ENCODE data around the gene C1QTNF4.

C1QTNF4 gene

GRCh38 chr11:47626234-47626633 lies 32.0 kb upstream of the C1QTNF4 start:
- no peak overlapping the region for H3K4me3 ChIP-seq (ENCODE audit: low read depth, low read length)
- no peak for DNase-seq (ENCODE audit: low read depth)
- no peak for TF ChIP-seq CTCF (IDR thresholded peaks at IDR 0.05; ENCODE audit: low read depth, low read length, missing control alignments)
- in situ Hi-C loops (cut with HindIII; ENCODE audit: low sequenced_read_pairs): no loop called here

GRCh38 chr11:47620836-47621378 lies 26.7 kb upstream of the C1QTNF4 start:
- TF ChIP-seq CTCF (IDR thresholded peaks at IDR 0.05; ENCODE audit: low read depth, low read length, missing control alignments): no peak
- in situ Hi-C loops (cut with HindIII; ENCODE audit: low sequenced_read_pairs): no loop called here

GRCh38 chr11:47617417-47617809 lies 23.2 kb upstream of the C1QTNF4 start:
- peak; percentile 64 for DNase-seq (ENCODE audit: low read depth)
- in situ Hi-C loops (cut with HindIII; ENCODE audit: low sequenced_read_pairs): no loop called here
- no peak overlapping the region for H3K4me3 ChIP-seq (ENCODE audit: low read depth, low read length)
- TF ChIP-seq CTCF (IDR thresholded peaks at IDR 0.05; ENCODE audit: low read depth, low read length, missing control alignments): no peak

More at GRCh38 chr11:47620836-47621378, 26.7 kb upstream of the C1QTNF4 start:
- no peak for DNase-seq (ENCODE audit: low read depth)
- H3K4me3 ChIP-seq (ENCODE audit: low read depth, low read length): no peak overlapping the region

- peak; percentile 98 for TF ChIP-seq CTCF (IDR thresholded peaks at IDR 0.05; ENCODE audit: low read depth, low read length, missing control alignments)
- H3K4me3 ChIP-seq (ENCODE audit: low read depth, low read length): no peak overlapping the region
- DNase-seq (ENCODE audit: low read depth): peak; percentile 72
- in situ Hi-C loops (cut with HindIII; ENCODE audit: low sequenced_read_pairs): no loop called here
Measured at GRCh38 chr11:47616726-47617416, 22.7 kb upstream of the C1QTNF4 start.

- no peak for TF ChIP-seq CTCF (IDR thresholded peaks at IDR 0.05; ENCODE audit: low read depth, low read length, missing control alignments)
- no peak for DNase-seq (ENCODE audit: low read depth)
- H3K4me3 ChIP-seq (ENCODE audit: low read depth, low read length): no peak overlapping the region
- in situ Hi-C loops (cut with HindIII; ENCODE audit: low sequenced_read_pairs): no loop called here
Measured at GRCh38 chr11:47615249-47615648, 21.0 kb upstream of the C1QTNF4 start.

GRCh38 chr11:47611348-47611794 lies 17.2 kb upstream of the C1QTNF4 start:
- TF ChIP-seq CTCF (IDR thresholded peaks at IDR 0.05; ENCODE audit: low read depth, low read length, missing control alignments): no peak
- H3K4me3 ChIP-seq (ENCODE audit: low read depth, low read length): no peak overlapping the region
- no peak for DNase-seq (ENCODE audit: low read depth)
- in situ Hi-C loops (cut with HindIII; ENCODE audit: low sequenced_read_pairs): loop anchor here (5.0 kb wide), 1 partner anchor 34 kb away; the partner anchor contains the start of genes KBTBD4 and NDUFS3

Data from astrocyte of the cerebellum (primary cell).